ENCODE data around the gene BIK.

BIK gene

GRCh38 chr22:43106302-43106701, 4.2 kb upstream of the BIK start:
- no peak for DNase-seq

GRCh38 chr22:43109511-43109910, 1.0 kb upstream of the BIK start:
- no peak for DNase-seq

- no peak for DNase-seq
Observed at GRCh38 chr22:43109921-43110443, 568 bp upstream of the BIK start.

GRCh38 chr22:43110927-43111623, 525 bp downstream of the BIK start:
- no peak for DNase-seq

- no peak for DNase-seq
Observed at GRCh38 chr22:43113526-43114251, 3.1 kb downstream of the BIK start.

GRCh38 chr22:43114958-43115357, 4.4 kb downstream of the BIK start:
- no peak for DNase-seq

- DNase-seq, result no peak
Observed at GRCh38 chr22:43116932-43117331, 6.4 kb downstream of the BIK start.

GRCh38 chr22:43118024-43118849, 7.7 kb downstream of the BIK start:
- no peak for DNase-seq

GRCh38 chr22:43118953-43119458, 8.5 kb downstream of the BIK start:
- no peak for DNase-seq

GRCh38 chr22:43126501-43127165, 16.1 kb downstream of the BIK start:
- no peak for DNase-seq

- no peak for DNase-seq
Observed at GRCh38 chr22:43127166-43127908, 16.8 kb downstream of the BIK start.

- no peak for DNase-seq
Observed at GRCh38 chr22:43128116-43128515, 17.6 kb downstream of the BIK start.

- no peak for DNase-seq
Observed at GRCh38 chr22:43128928-43129424, 18.4 kb downstream of the BIK start.

- DNase-seq, result no peak
Observed at GRCh38 chr22:43129426-43130425, 19.2 kb downstream of the BIK start.

- no peak for DNase-seq
Observed at GRCh38 chr22:43131773-43132501, 21.4 kb downstream of the BIK start.

GRCh38 chr22:43133401-43133800, 22.9 kb downstream of the BIK start:
- DNase-seq, result no peak

GRCh38 chr22:43134553-43134952, 24.0 kb downstream of the BIK start:
- DNase-seq, result no peak

- DNase-seq, result no peak
Observed at GRCh38 chr22:43135565-43135964, 25.0 kb downstream of the BIK start.

GRCh38 chr22:43136255-43136654, 25.7 kb downstream of the BIK start:
- DNase-seq, result no peak

GRCh38 chr22:43136801-43137200, 26.3 kb downstream of the BIK start:
- no peak for DNase-seq

Measured in SIG-M5 (cell line).